Lung (tissue), 12 donors: ENCODE measurements around the gene MAP4. TPM values are rescaled to one million over a fixed set of nuclear protein-coding genes. Genes with fewer than 3 reads are reported as not detected.

Experiments used
- ATAC-seq: fragments of 200-7000 bp; cut with Tn5 transposase; one replicate; pipeline ENCODE4 v1.9.1; 2020; ENCODE audit warnings: moderate number of reproducible peaks; ENCODE audit not compliant: insufficient read depth, low FRiP score
- DNase-seq, 3 donors: peaks; one replicate each; pipeline ENCODE4 v3.0.0-alpha.2; 2013 to 2017
- H3K27ac ChIP-seq, 2 donors: one replicate each; pipeline ENCODE4 v1.5.1; 2013; ENCODE audit warnings: mild to moderate bottlenecking in 2 of 2, moderate library complexity in 2 of 2, control low read depth in 1 of 2, inconsistent platforms in 1 of 2, low read depth in 1 of 2, low read length in 1 of 2
- H3K27me3 ChIP-seq, 3 donors: one replicate each; pipeline ENCODE4 v1.5.1; 2013; ENCODE audit warnings: low read length in 2 of 3; ENCODE audit not compliant: control insufficient read depth in 3 of 3, insufficient read depth in 3 of 3
- H3K36me3 ChIP-seq, 4 donors: one replicate each; pipeline ENCODE4 v1.5.1; 2013; ENCODE audit warnings: low read length in 4 of 4, mild to moderate bottlenecking in 1 of 4, moderate library complexity in 1 of 4; ENCODE audit not compliant: control insufficient read depth in 4 of 4, insufficient read depth in 4 of 4
- H3K4me1 ChIP-seq, 5 donors: one replicate each; pipeline ENCODE4 v1.5.1; 2013; ENCODE audit warnings: low read length in 5 of 5, mild to moderate bottlenecking in 2 of 5, moderate library complexity in 1 of 5; ENCODE audit not compliant: control insufficient read depth in 5 of 5, insufficient read depth in 5 of 5
- H3K4me3 ChIP-seq: one replicate; pipeline ENCODE4 v1.5.1; 2013; ENCODE audit warnings: mild to moderate bottlenecking, control low read depth, moderate library complexity
- H3K9ac ChIP-seq, 2 donors: one replicate each; pipeline ENCODE4 v1.5.1; 2013; ENCODE audit warnings: low read length in 2 of 2, control low read depth in 1 of 2; ENCODE audit not compliant: insufficient read depth in 1 of 2
- H3K9me3 ChIP-seq, 4 donors: one replicate each; pipeline ENCODE4 v1.5.1; 2013; ENCODE audit warnings: low read length in 3 of 4, mild to moderate bottlenecking in 1 of 4, moderate library complexity in 1 of 4; ENCODE audit not compliant: control insufficient read depth in 4 of 4, insufficient read depth in 3 of 4
- CTCF ChIP-seq: IDR thresholded peaks from 2 replicates; pipeline ENCODE4 v1.5.1; 2012; ENCODE audit warnings: mild to moderate bottlenecking; ENCODE audit errors: control extremely low read depth, extremely low read depth
- WGBS, 2 donors: extraction: QIAGEN DNeasy Blood & Tissue Kit; methylation state at CpG; one replicate each; pipeline ENCODE4 v1.1.7; 2013; 5-methylcytosine and 5-hydroxymethylcytosine counted together
- polyA plus RNA-seq, 2 donors: library from polyadenylated mRNA; stranded (reverse); fragments of 200-250 nt; gene quantifications; one replicate each; pipeline ENCODE4 v1.2.1, GENCODE V29; 2013
- total RNA-seq, 2 donors: library from RNA; depleted of rRNA in 1 of 2; stranded (reverse); fragments of >200 nt in 1 of 2; gene quantifications; one replicate each; pipeline ENCODE4 v1.2.1, GENCODE V29; 2014 to 2021
- donor health status: control.
- donor health status: control.
- donor health status: Bipolar disorder and iron deficiency.
- donor health status: healthy.
- donor health status: DM: yes; HTN: yes; CAD: no.

The MAP4 gene
- total and polyA plus RNA-seq, 4 donors: 62.6 to 203 (median 84.9) TPM

GRCh38 chr3:47896736-47897135 is 119.5 kb downstream of the MAP4 start:
- Histone ChIP-seq H3K36me3 (peaks cover 0 to 17% (median 8%) of the 10 kb centered on the region in 4 donors), H3K4me1 (peaks cover 0 to 13% (median 0%) of the 10 kb centered on the region in 5 donors), H3K4me3 (no peak overlapping the region), H3K27ac (no peak overlapping the region), H3K9ac (no peak overlapping the region), H3K27me3 (no peaks in the 10 kb centered on the region), H3K9me3 (no peaks in the 10 kb centered on the region)
- TF ChIP-seq CTCF: no peak
- WGBS, 2 donors: 90 to 97% methylated on average over 3 of the region's 3 CpGs
- ATAC-seq: no peak
- DNase-seq: no peak

- no peak overlapping the region for H3K27ac ChIP-seq
- TF ChIP-seq CTCF: no peak
- DNase-seq (no peak), ATAC-seq (no peak)
- H3K27me3 ChIP-seq: no peaks in the 10 kb centered on the region
- H3K4me1 ChIP-seq: peaks cover 0 to 14% (median 8%) of the 10 kb centered on the region in 5 donors
- H3K36me3 ChIP-seq: peaks cover 0 to 21% (median 6%) of the 10 kb centered on the region in 4 donors
- no peaks in the 10 kb centered on the region for H3K9me3 ChIP-seq
- no peak overlapping the region for H3K9ac ChIP-seq
- H3K4me3 ChIP-seq: no peak overlapping the region
- whole genome bisulfite sequencing, 2 donors: 97% methylated on average over 3 of the region's 3 CpGs
Measured at GRCh38 chr3:47895241-47895640, 121.0 kb downstream of the MAP4 start.

DNA sequence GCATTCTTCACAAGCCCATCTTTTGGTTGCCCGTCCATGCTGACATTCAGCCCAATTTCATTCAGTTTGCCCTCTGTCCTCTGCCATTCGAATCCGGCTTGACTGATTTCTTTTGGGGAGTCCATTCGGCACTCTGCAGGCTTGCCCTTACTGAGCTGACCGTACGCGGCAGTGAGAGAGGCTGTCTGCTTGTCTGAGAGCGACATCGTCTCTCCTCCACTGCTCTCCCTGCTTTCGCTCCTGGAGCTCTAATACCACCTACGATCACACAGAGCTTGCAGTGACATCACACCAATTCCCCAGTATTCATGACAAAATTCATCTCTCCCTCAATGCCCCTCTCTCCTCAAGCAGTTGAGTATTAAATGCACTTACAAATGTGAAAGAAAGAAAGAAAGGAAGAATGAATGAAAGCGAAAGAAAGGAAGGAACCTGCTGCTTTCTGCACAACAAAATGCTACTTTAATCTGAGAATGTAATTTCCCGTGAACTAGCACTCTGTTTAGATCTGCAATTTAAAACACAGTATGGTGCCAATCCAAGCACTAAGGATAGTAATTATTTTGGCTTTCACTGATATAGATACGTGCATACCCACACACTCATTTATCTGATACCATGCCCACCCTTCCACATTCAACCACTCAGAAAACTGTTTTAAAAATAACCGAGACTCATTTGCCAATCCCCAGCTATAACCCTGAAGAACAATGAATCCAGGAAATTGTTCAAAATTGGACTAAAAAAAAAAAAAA is 123.8 kb downstream of the MAP4 start:
- H3K9me3 ChIP-seq: no peaks in the 10 kb centered on the region
- WGBS, 2 donors: 94 to 98% methylated on average over 15 of the region's 15 CpGs
- no peaks in the 10 kb centered on the region for H3K27me3 ChIP-seq
- H3K9ac ChIP-seq: no peak overlapping the region
- H3K4me1 ChIP-seq: peaks cover 0 to 24% (median 8%) of the 10 kb centered on the region in 5 donors
- peaks cover 0 to 16% (median 6%) of the 10 kb centered on the region in 4 donors for H3K36me3 ChIP-seq
- H3K4me3 ChIP-seq: no peak overlapping the region
- H3K27ac ChIP-seq: no peak overlapping the region
- TF ChIP-seq CTCF: no peak
- DNase-seq: no peak
- no peak for ATAC-seq
